Right atrium auricular region (tissue), 2 donors: ENCODE data around the gene GPNMB. TPM values are rescaled to one million over a fixed set of nuclear protein-coding genes. Genes with fewer than 3 reads are reported as not detected.
"Not testable (repeated sequence)": the region's sequence is repeated elsewhere in the genome, so short reads cannot be mapped to it uniquely, and the experiment has no call there.

Experiments used
- DNase-seq: peaks from one replicate; pipeline ENCODE4 v3.0.0-alpha.2; 2019; ENCODE audit warnings: low spot score
- H3K27ac ChIP-seq, 2 donors: fragments of 200-600 bp; sonication (generic); 1 replicate in 1 of 2; 2 replicates in 1 of 2; pipeline ENCODE4 v1.5.1; 2016 to 2019
- H3K27me3 ChIP-seq, 2 donors: fragments of 200-600 bp; sonication (generic); one replicate each; pipeline versions ENCODE4 v1.5.1 to v1.6.0; 2017 to 2019
- H3K36me3 ChIP-seq: fragments of 200-600 bp; sonication (generic); one replicate; pipeline ENCODE4 v1.5.1; 2016
- H3K4me1 ChIP-seq, 2 donors: fragments of 200-600 bp; sonication (generic); one replicate each; pipeline versions ENCODE4 v1.5.1 to v1.6.0; 2017 to 2019
- H3K4me3 ChIP-seq, 2 donors: fragments of 200-600 bp; sonication (generic); 1 replicate in 1 of 2; 2 replicates in 1 of 2; pipeline ENCODE4 v1.5.1; 2017 to 2019; ENCODE audit warnings: mild to moderate bottlenecking in 1 of 2, moderate library complexity in 1 of 2
- H3K9me3 ChIP-seq, 2 donors: fragments of 200-600 bp; sonication (generic); one replicate each; pipeline ENCODE4 v1.5.1; 2019
- CTCF ChIP-seq, 2 donors: fragments of 200-600 bp; sonication (generic); IDR thresholded peaks; one replicate each; pipeline ENCODE4 v1.5.1; 2019; ENCODE audit warnings: antibody characterized with exemption in 2 of 2
- total RNA-seq, 2 donors: library from RNA; depleted of rRNA; stranded (reverse); fragments of >200 nt; gene quantifications; one replicate each; pipeline ENCODE4 v1.1.0, GENCODE V29; 2016

The GPNMB gene
- total RNA-seq, 2 donors from 2014 or later = 74.4 to 137 TPM

- Histone ChIP-seq H3K4me1 (no peaks in the 10 kb centered on the region), H3K27me3 (no peaks in the 10 kb centered on the region), H3K36me3 (peaks cover 30% of the 10 kb centered on the region), H3K9me3 (no peaks in the 10 kb centered on the region), H3K27ac (no peak overlapping the region), H3K4me3 (no peak overlapping the region)
- no peak for DNase-seq
- no peak for TF ChIP-seq CTCF (IDR thresholded peaks at IDR 0.05)
These were observed 62.2 kb downstream of the GPNMB start for GRCh38 chr7:23308754-23309153.

GRCh38 chr7:23312141-23312540, 65.6 kb downstream of the GPNMB start:
- H3K36me3 ChIP-seq = peaks cover 11% of the 10 kb centered on the region
- H3K27me3 ChIP-seq, H3K27ac ChIP-seq, H3K9me3 ChIP-seq, DNase-seq, H3K4me3 ChIP-seq, H3K4me1 ChIP-seq: not testable (repeated sequence)

GRCh38 chr7:23315366-23315765, 68.8 kb downstream of the GPNMB start:
- H3K36me3 ChIP-seq = no peaks in the 10 kb centered on the region
- H3K4me3 ChIP-seq = no peak overlapping the region
- no peak for TF ChIP-seq CTCF (IDR thresholded peaks at IDR 0.05)
- no peak overlapping the region for H3K27ac ChIP-seq
- H3K27me3 ChIP-seq = no peaks in the 10 kb centered on the region
- H3K4me1 ChIP-seq = no peaks in the 10 kb centered on the region
- H3K9me3 ChIP-seq = no peaks in the 10 kb centered on the region
- DNase-seq = no peak

Other genes with a start within 250 kb of the GPNMB start
- gene HYCC1, start 232.6 kb upstream of the GPNMB start, total RNA-seq = 10 to 100 TPM; 26.1 to 40.8 TPM
- 10 to 100 TPM; 37.3 to 87.6 TPM for gene KLHL7, start 141.0 kb upstream of the GPNMB start, total RNA-seq
- 10 to 100 TPM; 24.7 to 30.6 TPM for gene NUP42, start 64.7 kb upstream of the GPNMB start, total RNA-seq
- gene MALSU1, start 52.6 kb downstream of the GPNMB start, total RNA-seq = 10 to 100 TPM; 82.5 to 96.5 TPM
- not detected for gene IGF2BP3, start 223.7 kb downstream of the GPNMB start, total RNA-seq